ENCODE data around the gene RNF213. TPM values are rescaled to one million over a fixed set of nuclear protein-coding genes. Genes with fewer than 3 reads are reported as not detected.
A peak's percentile ranks its signal among the peaks of the same experiment; 100 is the strongest.
"Not testable (repeated sequence)": the region's sequence is repeated elsewhere in the genome, so short reads cannot be mapped to it uniquely, and the experiment has no call there.

The RNF213 gene
- total RNA-seq, 2 donors from 2014 or later = 546 to 651 TPM

DNA sequence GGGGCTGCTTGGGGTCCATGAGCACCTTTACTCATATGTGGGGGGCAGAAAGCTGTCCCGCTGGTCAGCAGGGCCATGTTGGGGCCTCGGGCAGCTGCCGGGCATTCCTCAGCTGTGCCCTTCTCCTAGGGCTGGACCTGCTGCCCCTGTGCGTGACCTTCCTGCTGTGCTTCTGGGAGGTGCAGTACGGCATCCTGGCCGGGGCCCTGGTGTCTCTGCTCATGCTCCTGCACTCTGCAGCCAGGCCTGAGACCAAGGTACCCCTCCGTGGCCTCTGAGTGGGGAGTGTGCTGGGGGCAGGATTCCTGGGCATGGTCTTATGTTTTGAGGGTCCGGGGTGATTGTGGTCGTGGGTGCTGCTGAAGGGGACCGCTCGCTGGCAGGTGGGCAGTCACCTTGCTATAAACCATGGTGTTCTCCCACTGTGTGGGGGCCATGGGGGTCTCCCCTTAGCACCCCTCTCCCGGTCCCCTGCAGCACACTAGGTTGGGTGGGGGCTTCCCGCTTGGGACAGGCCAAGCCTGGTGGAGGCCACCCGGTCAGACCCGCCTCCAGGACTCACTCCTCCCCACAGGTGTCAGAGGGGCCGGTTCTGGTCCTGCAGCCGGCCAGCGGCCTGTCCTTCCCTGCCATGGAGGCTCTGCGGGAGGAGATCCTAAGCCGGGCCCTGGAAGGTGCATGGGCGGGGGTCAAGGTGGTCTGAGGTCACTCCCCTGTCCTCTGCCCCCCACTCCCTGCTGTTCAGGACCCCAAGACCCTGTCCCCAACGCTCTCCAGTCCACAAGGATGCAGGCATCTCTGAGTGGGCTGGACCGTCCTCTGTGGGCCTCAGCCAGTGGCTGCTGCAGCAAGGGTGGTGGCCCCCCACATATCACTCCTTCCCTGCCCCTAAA lies 12.4 kb upstream of the RNF213 start:
- Mint-ChIP-seq H3K27me3 (ENCODE audit: low read depth) (no peaks in the 10 kb centered on the region), H3K9me3 (no peaks in the 10 kb centered on the region), H3K27ac (no peak overlapping the region), H3K36me3 (ENCODE audit: insufficient read depth in 2 of 2) (peaks cover 0 to 1% of the 10 kb centered on the region in 2 donors), H3K4me3 (no peak overlapping the region), H3K4me1 (ENCODE audit: low read depth) (peaks cover 11% of the 10 kb centered on the region)
- ATAC-seq (replicated peaks in 1 of 2) (no peak), DNase-seq (no peak)

DNA sequence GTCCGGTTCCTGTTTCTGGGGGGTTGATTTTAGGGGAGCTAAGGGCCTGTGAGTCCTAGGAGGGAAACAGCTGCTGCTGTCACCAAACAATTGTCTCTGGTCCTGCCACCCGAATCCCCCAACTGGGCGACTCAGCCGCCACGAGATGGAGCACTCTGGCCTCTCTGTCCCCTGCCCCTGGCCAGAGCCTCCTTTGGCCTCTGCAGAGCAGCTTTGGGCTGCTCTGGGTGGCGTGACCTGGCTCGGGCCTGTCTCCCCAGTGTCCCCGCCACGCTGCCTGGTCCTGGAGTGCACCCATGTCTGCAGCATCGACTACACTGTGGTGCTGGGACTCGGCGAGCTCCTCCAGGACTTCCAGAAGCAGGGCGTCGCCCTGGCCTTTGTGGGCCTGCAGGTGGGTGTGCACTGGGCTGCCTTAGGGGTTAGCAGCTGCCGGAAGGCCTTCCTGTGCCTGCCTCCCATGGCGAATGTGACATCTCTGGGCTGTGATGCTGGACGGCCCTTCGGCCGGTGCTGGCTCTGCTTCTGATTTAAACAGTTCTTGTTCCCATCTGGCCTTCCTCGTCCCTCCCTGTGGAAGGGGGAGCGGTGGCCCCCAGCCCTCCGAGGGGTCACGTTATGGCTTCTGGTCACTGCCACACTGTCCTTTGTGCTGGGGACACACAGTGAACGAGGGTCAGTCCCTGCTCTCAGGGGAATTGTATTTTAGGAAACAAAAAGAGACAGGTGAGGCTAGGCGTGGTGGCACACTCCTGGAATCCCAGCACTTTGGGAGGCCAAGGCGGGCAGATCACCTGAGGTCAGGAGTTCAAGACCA lies 11.6 kb upstream of the RNF213 start:
- DNase-seq (no peak), ATAC-seq (replicated peaks in 1 of 2) (no peak)
- no peak overlapping the region for H3K27ac Mint-ChIP-seq
- peaks cover 19% of the 10 kb centered on the region for H3K4me1 Mint-ChIP-seq (ENCODE audit: low read depth)
- H3K36me3 Mint-ChIP-seq (ENCODE audit: insufficient read depth in 2 of 2) = peaks cover 1% of the 10 kb centered on the region in 2 donors
- no peaks in the 10 kb centered on the region for H3K27me3 Mint-ChIP-seq (ENCODE audit: low read depth)
- no peaks in the 10 kb centered on the region for H3K9me3 Mint-ChIP-seq
- H3K4me3 Mint-ChIP-seq = no peak overlapping the region

GRCh38 chr17:80251966-80252365 lies 8.7 kb upstream of the RNF213 start:
- no peaks in the 10 kb centered on the region for H3K9me3 Mint-ChIP-seq
- peaks cover 48% of the 10 kb centered on the region for H3K4me1 Mint-ChIP-seq (ENCODE audit: low read depth)
- peaks cover under 1 to 6% of the 10 kb centered on the region in 2 donors for H3K36me3 Mint-ChIP-seq (ENCODE audit: insufficient read depth in 2 of 2)
- no peaks in the 10 kb centered on the region for H3K27me3 Mint-ChIP-seq (ENCODE audit: low read depth)
- H3K4me3 Mint-ChIP-seq = no peak overlapping the region
- no peak for ATAC-seq (replicated peaks in 1 of 2)
- DNase-seq = no peak
- H3K27ac Mint-ChIP-seq = no peak overlapping the region

- Mint-ChIP-seq H3K9me3 (no peaks in the 10 kb centered on the region), H3K27me3 (ENCODE audit: low read depth) (no peaks in the 10 kb centered on the region), H3K36me3 (ENCODE audit: insufficient read depth in 2 of 2) (peaks cover 0 to 6% of the 10 kb centered on the region in 2 donors), H3K4me3 (peak overlapping the region; percentile 47 to 48), H3K4me1 (ENCODE audit: low read depth) (peaks cover 57% of the 10 kb centered on the region), H3K27ac (peak overlapping the region; percentile 99)
- ATAC-seq (replicated peaks in 1 of 2) (peak; percentile 73 to 82), DNase-seq (peak; percentile 90 to 94)
These were observed 7.8 kb upstream of the RNF213 start for GRCh38 chr17:80252871-80253270.

DNA sequence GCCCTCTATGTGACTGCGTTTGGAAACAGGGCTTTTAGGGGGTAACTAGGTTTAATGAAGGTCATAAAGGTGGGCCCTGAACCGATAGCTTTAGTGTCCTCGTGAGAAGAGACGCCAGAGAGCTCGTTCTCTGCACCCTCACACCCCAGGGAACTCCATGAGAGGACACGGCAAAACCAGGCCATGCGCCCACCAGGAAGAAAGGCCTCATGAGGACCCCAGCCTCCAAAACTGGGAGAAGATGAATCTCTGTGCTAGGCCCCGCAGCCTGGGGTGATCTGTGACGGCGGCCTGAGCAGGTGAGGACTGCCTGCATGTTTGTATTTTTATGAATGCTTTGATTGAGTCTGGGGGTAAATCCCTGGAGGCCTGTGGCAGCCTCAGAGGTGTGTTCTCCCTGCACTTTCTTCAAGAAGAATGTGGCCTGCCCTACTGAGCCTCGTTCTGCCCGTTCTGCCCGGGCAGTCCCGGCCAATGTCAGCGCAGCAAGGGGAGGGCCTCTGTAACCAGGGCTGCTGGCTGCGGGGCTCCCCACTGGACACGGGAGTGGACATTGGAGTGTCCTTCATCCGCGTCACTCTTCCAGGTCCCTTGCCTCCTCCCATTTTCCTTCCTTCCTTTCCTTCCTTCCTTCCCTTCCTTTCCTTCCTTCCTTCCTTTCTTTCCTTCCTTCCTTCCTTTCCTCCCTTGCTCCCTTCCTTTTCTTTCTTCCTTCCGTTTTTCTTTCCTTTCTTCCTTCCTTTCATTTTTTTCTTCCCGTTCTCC lies 6.8 kb upstream of the RNF213 start:
- Mint-ChIP-seq H3K36me3 (ENCODE audit: insufficient read depth in 2 of 2) (peaks cover under 1 to 6% of the 10 kb centered on the region in 2 donors), H3K27me3 (ENCODE audit: low read depth) (no peaks in the 10 kb centered on the region), H3K9me3 (no peaks in the 10 kb centered on the region), H3K4me3 (peak overlapping the region; percentile 78 to 84), H3K27ac (peak overlapping the region; percentile 99), H3K4me1 (ENCODE audit: low read depth) (peaks cover 67% of the 10 kb centered on the region)
- DNase-seq = no peak
- ATAC-seq (replicated peaks in 1 of 2) = no peak

- H3K4me3 Mint-ChIP-seq = peak overlapping the region; percentile 78 to 84
These were observed 6.0 kb upstream of the RNF213 start for GRCh38 chr17:80254396-80255251.

GRCh38 chr17:80256034-80256350 lies 4.7 kb upstream of the RNF213 start:
- ATAC-seq (replicated peaks in 1 of 2) (no peak), DNase-seq (no peak)
- H3K4me1 Mint-ChIP-seq (ENCODE audit: low read depth) = peaks cover 78% of the 10 kb centered on the region
- peak overlapping the region; percentile 8 to 84 for H3K4me3 Mint-ChIP-seq
- H3K27me3 Mint-ChIP-seq (ENCODE audit: low read depth) = no peaks in the 10 kb centered on the region
- peak overlapping the region; percentile 99 for H3K27ac Mint-ChIP-seq
- H3K9me3 Mint-ChIP-seq = no peaks in the 10 kb centered on the region
- H3K36me3 Mint-ChIP-seq (ENCODE audit: insufficient read depth in 2 of 2) = peaks cover 2 to 8% of the 10 kb centered on the region in 2 donors

More at GRCh38 chr17:80254396-80255251, 6.0 kb upstream of the RNF213 start:
- DNase-seq (peak; percentile 81), ATAC-seq (replicated peaks in 1 of 2) (peak; percentile 71)
- peak overlapping the region; percentile 99 for H3K27ac Mint-ChIP-seq
- H3K4me1 Mint-ChIP-seq (ENCODE audit: low read depth) = peaks cover 75% of the 10 kb centered on the region
- peaks cover 2 to 6% of the 10 kb centered on the region in 2 donors for H3K36me3 Mint-ChIP-seq (ENCODE audit: insufficient read depth in 2 of 2)
- no peaks in the 10 kb centered on the region for H3K9me3 Mint-ChIP-seq
- no peaks in the 10 kb centered on the region for H3K27me3 Mint-ChIP-seq (ENCODE audit: low read depth)

- Mint-ChIP-seq H3K4me1 (ENCODE audit: low read depth) (peaks cover 85% of the 10 kb centered on the region), H3K36me3 (ENCODE audit: insufficient read depth in 2 of 2) (peaks cover 4 to 10% of the 10 kb centered on the region in 2 donors), H3K27me3 (ENCODE audit: low read depth) (no peaks in the 10 kb centered on the region), H3K9me3 (no peaks in the 10 kb centered on the region), H3K4me3 (peak overlapping the region; percentile 85 to 99), H3K27ac (peak overlapping the region; percentile 96)
- ATAC-seq (replicated peaks in 1 of 2) = no peak
- no peak for DNase-seq
These were observed 2.9 kb upstream of the RNF213 start for GRCh38 chr17:80257716-80258213.

- H3K4me1 Mint-ChIP-seq (ENCODE audit: low read depth) = peaks cover 85% of the 10 kb centered on the region
- not testable (repeated sequence) for H3K27me3 Mint-ChIP-seq (ENCODE audit: low read depth)
- peak overlapping the region; percentile 85 to 99 for H3K4me3 Mint-ChIP-seq
These were observed 2.4 kb upstream of the RNF213 start for GRCh38 chr17:80258296-80258695.

GRCh38 chr17:80259457-80260068 lies 1.1 kb upstream of the RNF213 start:
- no peak for ATAC-seq (replicated peaks in 1 of 2)
- Mint-ChIP-seq H3K4me3 (peak overlapping the region; percentile 85 to 99), H3K36me3 (ENCODE audit: insufficient read depth in 2 of 2) (peaks cover 8 to 11% of the 10 kb centered on the region in 2 donors), H3K9me3 (no peaks in the 10 kb centered on the region), H3K27me3 (ENCODE audit: low read depth) (no peaks in the 10 kb centered on the region), H3K27ac (peak overlapping the region; percentile 96), H3K4me1 (ENCODE audit: low read depth) (peaks cover 72% of the 10 kb centered on the region)
- DNase-seq = peak in 1 of 2 donors; percentile 34

More at GRCh38 chr17:80258296-80258695, 2.4 kb upstream of the RNF213 start:
- peak in 1 of 2 donors; percentile 33 for DNase-seq
- H3K36me3 Mint-ChIP-seq (ENCODE audit: insufficient read depth in 2 of 2) = peaks cover 4 to 10% of the 10 kb centered on the region in 2 donors
- peak overlapping the region; percentile 96 for H3K27ac Mint-ChIP-seq
- H3K9me3 Mint-ChIP-seq; ATAC-seq (replicated peaks in 1 of 2): not testable (repeated sequence)

DNA sequence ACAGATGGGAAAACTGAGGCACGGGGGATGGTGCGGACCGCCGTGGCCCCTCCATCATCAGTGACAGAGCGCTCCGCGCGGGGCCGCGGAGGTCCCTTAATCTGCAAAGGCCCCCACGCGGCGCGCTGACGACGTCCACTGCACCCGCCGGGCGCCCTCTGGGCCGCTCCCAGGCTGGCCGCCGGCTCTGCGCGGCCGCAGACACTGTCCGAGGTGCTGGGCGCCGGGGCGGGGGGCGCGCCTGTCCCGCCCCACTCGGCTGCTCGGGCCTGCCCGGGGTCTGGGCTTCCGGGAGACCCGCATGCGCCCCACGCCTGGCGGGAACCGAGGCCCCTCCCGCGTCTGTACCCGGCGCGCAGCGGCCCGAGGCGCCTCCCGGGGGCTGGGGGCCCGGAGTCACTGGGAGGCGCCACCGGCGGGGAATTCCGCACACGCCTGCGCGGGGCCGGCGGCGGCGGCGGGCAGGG lies 550 bp upstream of the RNF213 start:
- Mint-ChIP-seq H3K36me3 (ENCODE audit: insufficient read depth in 2 of 2) (peaks cover 12 to 15% of the 10 kb centered on the region in 2 donors), H3K27ac (peak overlapping the region; percentile 96), H3K4me1 (ENCODE audit: low read depth) (peaks cover 70% of the 10 kb centered on the region), H3K4me3 (peak overlapping the region; percentile 85 to 99), H3K27me3 (ENCODE audit: low read depth) (no peaks in the 10 kb centered on the region), H3K9me3 (no peaks in the 10 kb centered on the region)
- peak; percentile 87 to 89 for DNase-seq
- ATAC-seq (replicated peaks in 1 of 2) = peak; percentile 51 to 54

All from activated T-cell treated with anti-CD3 and anti-CD28 coated beads, Interleukin-2, amount 50 U/mL, for 72 hours (primary cell).